ENCODE measurements around the gene SAG. TPM values are rescaled to one million over a fixed set of nuclear protein-coding genes. Genes with fewer than 3 reads are reported as not detected.

Gene SAG
- total RNA-seq, 1 donor from 2014 or later, result not detected

- DNase-seq (ENCODE audit: low spot score, unreplicated experiment), result no peak
- Mint-ChIP-seq H3K9me3 (ENCODE audit: low read depth) (no peaks in the 10 kb centered on the region), H3K27me3 (no peaks in the 10 kb centered on the region), H3K4me1 (ENCODE audit: low read depth) (peaks cover 22% of the 10 kb centered on the region), H3K4me3 (ENCODE audit: low read depth) (no peak overlapping the region), H3K36me3 (ENCODE audit: insufficient read depth) (peaks cover 28% of the 10 kb centered on the region), H3K27ac (no peak overlapping the region)
- TF ChIP-seq CTCF (IDR thresholded peaks at IDR 0.05; ENCODE audit: unreplicated experiment), result no peak
These were observed 21.7 kb upstream of the SAG start for GRCh38 chr2:233285921-233286320.

- H3K27ac Mint-ChIP-seq, result no peak overlapping the region
- H3K9me3 Mint-ChIP-seq (ENCODE audit: low read depth), result no peaks in the 10 kb centered on the region
- H3K4me3 Mint-ChIP-seq (ENCODE audit: low read depth), result no peak overlapping the region
- H3K36me3 Mint-ChIP-seq (ENCODE audit: insufficient read depth), result peaks cover 32% of the 10 kb centered on the region
- H3K4me1 Mint-ChIP-seq (ENCODE audit: low read depth), result peaks cover 26% of the 10 kb centered on the region
- no peaks in the 10 kb centered on the region for H3K27me3 Mint-ChIP-seq
- no peak for TF ChIP-seq CTCF (IDR thresholded peaks at IDR 0.05; ENCODE audit: unreplicated experiment)
- no peak for DNase-seq (ENCODE audit: low spot score, unreplicated experiment)
These were observed 19.7 kb upstream of the SAG start for GRCh38 chr2:233287871-233288270.

- no peak for TF ChIP-seq CTCF (IDR thresholded peaks at IDR 0.05; ENCODE audit: unreplicated experiment)
- Mint-ChIP-seq H3K4me1 (ENCODE audit: low read depth) (peaks cover 26% of the 10 kb centered on the region), H3K4me3 (ENCODE audit: low read depth) (no peak overlapping the region), H3K27ac (no peak overlapping the region), H3K27me3 (no peaks in the 10 kb centered on the region), H3K36me3 (ENCODE audit: insufficient read depth) (peaks cover 34% of the 10 kb centered on the region), H3K9me3 (ENCODE audit: low read depth) (no peaks in the 10 kb centered on the region)
- DNase-seq (ENCODE audit: low spot score, unreplicated experiment), result no peak
These were observed 19.0 kb upstream of the SAG start for GRCh38 chr2:233288663-233289062.

GRCh38 chr2:233289648-233290047 lies 18.0 kb upstream of the SAG start:
- DNase-seq (ENCODE audit: low spot score, unreplicated experiment), result no peak
- TF ChIP-seq CTCF (IDR thresholded peaks at IDR 0.05; ENCODE audit: unreplicated experiment), result no peak
- no peaks in the 10 kb centered on the region for H3K27me3 Mint-ChIP-seq
- peak overlapping the region; percentile 2 for H3K4me3 Mint-ChIP-seq (ENCODE audit: low read depth)
- H3K9me3 Mint-ChIP-seq (ENCODE audit: low read depth), result no peaks in the 10 kb centered on the region
- peaks cover 26% of the 10 kb centered on the region for H3K4me1 Mint-ChIP-seq (ENCODE audit: low read depth)
- H3K36me3 Mint-ChIP-seq (ENCODE audit: insufficient read depth), result peaks cover 41% of the 10 kb centered on the region
- H3K27ac Mint-ChIP-seq, result peak overlapping the region; percentile 90

- DNase-seq (ENCODE audit: low spot score, unreplicated experiment), result no peak
- peak overlapping the region; percentile 16 for H3K4me3 Mint-ChIP-seq (ENCODE audit: low read depth)
- peak overlapping the region; percentile 90 for H3K27ac Mint-ChIP-seq
- peaks cover 26% of the 10 kb centered on the region for H3K4me1 Mint-ChIP-seq (ENCODE audit: low read depth)
- H3K36me3 Mint-ChIP-seq (ENCODE audit: insufficient read depth), result peaks cover 43% of the 10 kb centered on the region
- H3K27me3 Mint-ChIP-seq, result no peaks in the 10 kb centered on the region
- TF ChIP-seq CTCF (IDR thresholded peaks at IDR 0.05; ENCODE audit: unreplicated experiment), result no peak
- no peaks in the 10 kb centered on the region for H3K9me3 Mint-ChIP-seq (ENCODE audit: low read depth)
These were observed 17.4 kb upstream of the SAG start for GRCh38 chr2:233290051-233290845.

Data from progenitor cell of endocrine pancreas (in vitro differentiated cells).